GM18867 (cell line): ENCODE data around the gene RNF13.
"Not testable (repeated sequence)": the region's sequence is repeated elsewhere in the genome, so short reads cannot be mapped to it uniquely, and the experiment has no call there.

Experiments
- ATAC-seq: cut with Tn5 transposase; IDR thresholded peaks from one replicate; pipeline ENCODE4 v1.9.1; 2021; ENCODE audit warnings: mild to moderate bottlenecking, moderate library complexity; ENCODE audit not compliant: unreplicated experiment

The RNF13 gene

DNA sequence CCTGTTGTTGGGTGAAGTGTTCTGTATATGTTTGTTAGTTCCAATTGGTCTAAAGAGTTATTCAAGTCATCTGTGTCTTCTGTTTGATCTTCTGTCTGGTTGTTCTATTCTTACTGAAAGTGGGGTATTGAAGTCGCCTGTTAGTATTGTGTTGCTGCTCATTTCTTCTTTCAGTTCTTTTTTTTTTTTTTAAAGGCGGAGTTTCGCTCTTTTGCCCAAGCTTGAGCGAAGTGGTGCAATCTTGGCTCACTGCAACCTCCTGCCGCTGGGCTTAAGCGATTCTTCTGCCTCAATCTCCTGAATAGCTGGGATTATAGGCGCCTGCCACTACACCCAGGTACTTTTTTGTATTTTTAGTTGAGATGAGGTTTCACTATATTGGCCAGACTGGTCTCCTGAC is 134.2 kb downstream of the RNF13 start:
- ATAC-seq, result no peak

DNA sequence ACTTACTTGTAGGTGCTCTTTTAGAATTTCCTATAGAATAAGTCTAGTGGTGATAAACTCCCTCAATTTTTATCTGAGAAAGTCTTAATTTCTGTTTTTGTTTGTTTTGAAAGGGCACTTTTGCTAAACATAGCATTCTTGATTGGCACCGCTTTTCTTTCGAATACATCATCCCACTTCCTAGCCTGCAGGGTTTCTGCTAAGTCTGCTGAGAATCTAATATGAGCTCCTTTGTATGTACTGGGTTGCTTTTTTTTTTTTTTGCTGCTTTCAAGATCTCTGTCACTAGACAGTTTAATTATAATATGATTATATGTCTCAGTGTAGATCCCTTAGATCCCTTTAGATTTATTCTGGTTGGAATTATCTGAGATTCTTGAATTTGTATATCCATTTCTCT is 136.2 kb downstream of the RNF13 start:
- ATAC-seq, result no peak

DNA sequence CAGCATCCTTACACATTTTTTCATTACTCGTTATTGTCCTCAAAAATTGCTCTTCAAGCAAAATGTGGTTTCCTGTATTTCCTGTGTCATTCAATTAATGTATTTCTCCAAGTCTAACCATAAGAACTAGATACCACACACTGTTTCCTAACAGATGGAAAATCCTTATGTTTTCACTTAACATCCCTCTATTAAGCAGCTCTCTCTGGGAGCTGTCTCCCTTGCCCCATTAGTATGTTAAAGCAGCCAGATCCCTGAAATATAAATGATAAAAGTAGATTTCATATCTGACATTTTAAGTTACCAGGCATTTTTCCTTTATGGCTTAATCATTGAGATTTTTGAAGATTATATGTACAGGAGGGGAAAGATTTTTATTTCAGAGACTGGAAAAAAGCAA is 141.8 kb downstream of the RNF13 start:
- ATAC-seq, result no peak

DNA sequence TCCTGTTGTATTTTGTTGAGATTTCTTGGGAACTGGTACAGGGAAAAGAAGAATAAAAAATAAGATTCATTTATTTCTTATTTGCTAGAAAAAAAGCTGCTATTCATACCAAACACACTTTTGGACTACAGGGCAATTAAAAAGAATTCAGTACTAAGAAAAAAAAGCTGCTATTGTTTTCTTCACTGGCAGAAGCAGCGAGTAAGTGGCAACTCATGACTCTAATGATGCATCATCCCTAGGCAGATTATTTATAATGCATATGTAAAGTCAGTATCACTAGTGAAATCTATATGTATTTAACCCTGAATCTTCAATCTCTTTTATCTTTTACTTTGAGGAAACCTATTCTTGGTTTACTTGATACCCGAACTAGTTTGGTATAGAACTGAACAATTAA is 142.4 kb downstream of the RNF13 start:
- no peak for ATAC-seq

DNA sequence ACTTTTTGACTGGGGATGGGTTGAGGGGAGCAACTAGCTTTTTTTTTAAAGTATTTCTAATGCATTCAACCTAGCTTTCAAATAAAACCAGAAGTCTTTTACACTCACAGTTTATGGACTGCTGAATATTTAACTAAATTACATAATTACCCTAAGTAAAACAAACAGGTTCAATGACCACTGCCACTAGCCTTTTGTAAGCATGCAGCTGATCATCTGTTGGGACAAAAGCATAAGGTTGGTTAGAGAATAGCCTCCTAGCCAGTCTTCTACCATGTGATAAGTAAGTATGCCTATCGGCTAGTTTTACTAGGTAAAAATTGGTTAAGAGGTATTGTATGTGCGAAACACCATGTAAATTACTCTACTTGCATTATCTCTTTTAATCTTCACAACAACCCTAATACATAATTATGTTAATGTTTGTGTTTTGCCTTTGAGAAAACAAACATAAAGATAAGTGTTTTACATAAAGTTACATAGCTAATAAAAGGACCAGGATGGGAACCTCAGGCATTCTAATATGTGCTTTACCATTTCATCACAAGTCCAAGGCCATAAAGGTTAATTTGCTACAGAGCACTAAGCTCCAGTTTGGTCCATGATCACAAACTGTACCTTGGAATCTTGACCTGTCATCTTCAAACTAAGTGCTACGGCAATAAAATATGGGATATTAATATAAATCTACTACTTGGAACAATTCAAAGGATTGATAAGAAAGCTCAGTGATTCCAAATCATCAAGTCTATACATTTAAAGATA is 144.5 kb downstream of the RNF13 start:
- no peak for ATAC-seq

DNA sequence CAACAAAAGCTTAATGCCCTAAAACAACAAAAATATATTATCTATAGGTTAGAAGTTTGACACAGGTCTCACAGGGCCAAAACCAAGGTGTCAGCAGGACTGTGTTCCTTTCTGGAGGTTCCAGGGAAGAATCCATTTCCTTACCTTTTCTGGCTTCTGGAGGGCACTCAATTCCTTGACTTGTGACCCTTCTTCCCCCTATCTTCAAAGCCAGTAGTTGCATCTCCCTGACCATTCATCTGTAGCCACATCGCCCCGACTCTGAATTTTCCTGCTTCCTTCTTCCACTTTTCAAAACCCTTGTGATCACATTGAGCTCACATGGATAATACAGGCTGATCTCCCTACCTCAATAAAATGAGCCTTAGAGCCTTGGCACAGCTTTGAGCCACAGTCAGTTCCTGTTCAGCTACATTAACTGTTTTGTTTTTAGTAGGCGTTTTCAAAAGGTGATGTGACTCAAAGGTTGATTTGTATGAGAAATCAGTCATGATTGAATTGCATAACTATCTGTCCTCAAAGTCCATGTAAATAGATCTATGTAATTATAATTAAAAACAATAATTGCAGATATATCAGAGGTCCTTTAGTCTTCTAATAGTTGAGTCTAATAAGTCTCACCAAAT is 145.3 kb downstream of the RNF13 start:
- no peak for ATAC-seq

DNA sequence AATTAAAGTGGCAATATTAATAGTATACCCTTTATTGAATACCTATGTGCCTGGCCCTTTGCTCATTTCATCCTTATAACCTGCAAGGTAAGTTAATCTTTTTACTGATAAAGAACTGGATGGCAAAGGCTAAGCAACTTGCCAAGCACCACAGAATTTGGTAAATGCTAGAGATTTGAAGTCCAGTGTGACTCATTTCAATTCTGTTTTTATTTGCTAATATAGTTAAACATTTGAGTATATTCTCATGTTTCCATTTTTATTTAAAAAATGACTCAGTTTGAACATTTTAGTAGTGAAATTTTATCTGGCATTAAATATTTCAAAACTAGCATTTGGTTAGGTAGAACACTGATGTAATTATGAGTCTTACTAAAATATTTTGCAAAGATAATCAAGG is 146.4 kb downstream of the RNF13 start:
- no peak for ATAC-seq

DNA sequence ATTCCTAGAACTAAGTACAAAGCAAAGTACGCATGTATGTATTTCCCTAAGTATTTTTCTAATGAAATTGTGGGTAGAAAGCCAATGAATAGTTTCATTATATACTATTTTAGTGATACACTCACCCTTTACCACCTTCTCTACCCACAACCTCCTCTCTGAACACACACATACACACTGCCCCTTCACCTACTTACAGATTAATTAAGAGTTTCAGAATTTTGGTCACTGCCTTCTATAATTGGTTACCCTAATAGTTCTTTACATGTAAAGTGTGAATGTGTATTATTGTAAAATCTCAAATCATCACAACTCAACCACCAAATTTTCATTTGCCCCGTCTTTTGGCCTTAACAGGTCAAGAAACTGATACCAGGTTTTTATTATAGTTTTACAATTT is 150.5 kb downstream of the RNF13 start:
- no peak for ATAC-seq

DNA sequence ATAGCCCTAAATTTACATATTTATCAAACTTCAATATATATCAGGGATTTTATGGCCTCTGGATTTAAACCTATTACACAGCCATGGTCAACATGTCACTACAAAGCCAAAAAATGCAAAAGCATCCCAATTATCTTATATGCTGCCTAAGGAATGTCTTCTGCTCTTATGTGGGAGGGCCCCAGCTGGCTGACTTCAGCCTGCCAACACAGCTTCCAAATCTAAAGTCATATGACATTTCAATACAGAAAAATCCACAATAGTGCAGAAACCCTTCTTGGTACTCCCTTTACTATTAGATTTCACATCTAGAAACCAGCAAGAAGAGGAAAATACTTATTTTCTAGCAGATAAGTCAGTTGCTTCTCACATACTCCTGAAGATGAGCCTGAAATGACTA is 151.3 kb downstream of the RNF13 start:
- ATAC-seq, result no peak

DNA sequence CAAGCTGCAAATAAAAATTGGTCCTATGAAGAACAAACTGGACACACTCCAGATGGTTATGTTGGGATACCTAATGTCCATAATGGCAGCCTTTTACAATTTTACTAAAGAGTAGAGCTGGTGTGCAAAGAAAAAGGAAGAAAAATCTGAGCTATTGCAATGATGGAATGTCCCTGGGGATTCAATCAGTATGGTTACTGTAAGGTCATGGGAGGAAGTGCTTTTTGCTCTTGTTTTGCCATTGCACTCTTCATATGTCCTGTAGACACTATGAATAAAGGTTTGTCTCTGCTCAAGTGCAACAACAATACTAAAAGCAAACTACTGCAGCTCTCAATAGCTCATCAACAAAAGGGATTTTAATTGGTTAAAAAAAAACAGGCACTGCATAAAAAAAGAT is 152.3 kb downstream of the RNF13 start:
- no peak for ATAC-seq

DNA sequence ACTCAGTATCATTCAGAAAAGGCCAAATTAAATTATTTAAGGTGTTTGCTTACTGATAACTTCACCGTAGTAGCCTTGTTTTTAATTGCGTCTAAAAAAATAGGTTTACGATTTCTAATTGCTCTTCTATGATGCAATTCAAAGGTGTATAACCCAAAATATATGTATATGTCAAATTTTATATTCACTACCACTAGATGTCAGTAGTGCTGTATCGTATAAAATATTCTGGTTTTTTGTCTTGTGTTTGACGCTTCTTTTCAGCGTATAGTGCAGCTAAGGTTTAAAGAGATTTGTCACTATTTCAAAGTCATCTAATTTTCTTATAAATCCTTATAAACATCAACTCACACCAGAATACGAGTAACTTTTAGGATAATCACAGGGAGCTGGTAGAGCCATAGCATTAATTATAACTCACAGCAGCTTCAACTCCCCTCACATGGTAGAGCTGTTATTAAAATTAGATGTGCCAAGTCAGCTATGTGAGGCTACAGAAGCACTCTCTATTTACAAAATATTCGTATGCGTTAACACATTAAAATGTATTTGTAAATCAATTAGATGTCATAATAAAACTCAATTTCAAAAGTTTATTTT is 154.2 kb downstream of the RNF13 start:
- ATAC-seq, result no peak

DNA sequence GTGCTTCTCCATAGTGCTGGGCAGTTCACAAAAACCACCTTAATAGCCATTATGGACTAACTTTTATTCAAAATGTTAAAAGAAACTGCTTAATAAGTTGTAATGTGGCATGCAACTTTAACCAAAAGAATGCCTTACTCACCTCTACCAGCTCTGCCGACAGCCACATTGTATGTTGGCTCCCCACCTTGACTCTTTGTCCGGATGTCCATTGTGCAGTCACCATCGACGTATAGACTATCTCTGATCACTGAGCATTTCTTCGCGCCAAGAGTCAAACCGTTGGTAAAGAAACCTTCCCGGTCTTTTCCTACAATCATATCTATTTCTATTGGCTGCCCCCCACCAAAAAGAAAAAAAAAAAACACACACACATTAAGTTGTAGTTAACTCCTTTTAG is 155.2 kb downstream of the RNF13 start:
- no peak for ATAC-seq

DNA sequence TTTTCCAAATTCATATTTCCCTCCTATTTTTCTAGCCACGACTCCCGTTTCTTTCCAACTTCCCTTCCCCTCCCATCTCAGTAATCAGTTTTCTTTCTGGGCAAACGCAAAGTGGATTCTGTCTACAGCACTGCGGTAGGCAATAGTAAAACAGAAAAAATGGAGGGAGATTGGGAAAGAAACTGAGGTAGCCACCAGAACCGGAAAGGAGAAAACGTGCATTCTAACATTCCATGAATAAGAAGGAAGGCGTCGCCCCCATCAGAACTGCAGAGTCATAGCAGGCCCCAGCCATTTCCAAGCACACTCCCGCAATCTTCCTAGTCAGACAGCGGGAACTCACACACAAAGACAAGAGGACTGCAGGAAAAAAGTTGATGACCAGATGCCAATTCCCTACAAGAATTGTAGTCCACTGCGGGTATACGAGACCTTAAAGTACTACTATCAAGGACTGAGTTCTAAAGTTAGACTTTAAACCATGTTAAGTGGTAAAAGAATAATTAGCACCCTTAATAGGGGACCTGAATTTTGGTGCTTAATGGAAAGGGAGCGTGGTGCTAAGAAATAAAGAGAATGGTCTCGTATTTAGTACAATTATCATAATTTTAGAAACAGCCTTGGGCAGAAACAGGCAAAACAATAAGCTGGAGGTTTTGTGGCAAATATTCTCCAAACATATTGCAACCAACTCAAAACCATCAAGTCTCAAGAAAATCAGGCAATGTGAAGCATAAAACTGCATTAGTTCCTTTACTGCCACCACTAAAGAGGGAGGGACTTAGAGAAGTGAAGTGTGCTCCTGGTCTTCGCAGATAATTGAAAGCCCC is 156.3 kb downstream of the RNF13 start:
- ATAC-seq, result no peak

DNA sequence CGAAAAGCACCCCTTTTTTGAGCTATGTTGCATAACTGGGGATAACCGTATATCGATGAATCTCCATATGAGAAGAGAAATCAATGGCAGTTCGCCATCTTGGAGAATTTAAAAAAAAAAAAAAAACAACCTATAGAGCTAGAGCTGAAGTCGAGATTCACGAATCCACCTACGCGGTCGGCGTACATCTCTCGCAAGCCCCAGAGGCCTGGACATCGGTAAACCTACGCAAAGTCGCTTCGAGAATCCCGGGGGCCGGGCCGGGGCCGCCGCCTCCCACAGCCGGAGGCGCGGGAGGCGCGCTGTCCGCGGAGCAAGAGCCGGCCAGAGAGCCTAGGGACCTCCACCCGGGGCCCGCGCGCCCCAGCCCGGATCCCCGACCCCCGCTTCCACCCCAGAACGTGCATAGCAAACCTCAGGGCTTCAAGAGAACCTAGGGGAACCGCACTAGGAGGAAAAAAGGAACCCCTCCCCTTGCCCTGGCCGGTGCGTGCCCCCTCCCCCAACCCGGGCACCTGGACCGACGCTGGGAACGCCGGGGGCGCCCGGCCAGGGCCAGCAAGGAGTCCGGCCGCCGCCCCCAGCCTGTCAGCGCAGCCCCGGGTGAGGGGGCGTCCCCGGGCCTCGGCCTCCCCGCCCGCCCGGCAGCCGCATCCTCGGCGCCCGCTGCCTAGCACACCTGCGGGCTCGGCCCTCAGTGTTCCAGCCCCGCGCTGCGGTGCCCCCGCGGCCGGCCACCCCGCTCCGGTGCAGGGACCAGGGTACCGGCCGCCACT is 157.1 kb downstream of the RNF13 start:
- ATAC-seq, result peak; percentile 64

DNA sequence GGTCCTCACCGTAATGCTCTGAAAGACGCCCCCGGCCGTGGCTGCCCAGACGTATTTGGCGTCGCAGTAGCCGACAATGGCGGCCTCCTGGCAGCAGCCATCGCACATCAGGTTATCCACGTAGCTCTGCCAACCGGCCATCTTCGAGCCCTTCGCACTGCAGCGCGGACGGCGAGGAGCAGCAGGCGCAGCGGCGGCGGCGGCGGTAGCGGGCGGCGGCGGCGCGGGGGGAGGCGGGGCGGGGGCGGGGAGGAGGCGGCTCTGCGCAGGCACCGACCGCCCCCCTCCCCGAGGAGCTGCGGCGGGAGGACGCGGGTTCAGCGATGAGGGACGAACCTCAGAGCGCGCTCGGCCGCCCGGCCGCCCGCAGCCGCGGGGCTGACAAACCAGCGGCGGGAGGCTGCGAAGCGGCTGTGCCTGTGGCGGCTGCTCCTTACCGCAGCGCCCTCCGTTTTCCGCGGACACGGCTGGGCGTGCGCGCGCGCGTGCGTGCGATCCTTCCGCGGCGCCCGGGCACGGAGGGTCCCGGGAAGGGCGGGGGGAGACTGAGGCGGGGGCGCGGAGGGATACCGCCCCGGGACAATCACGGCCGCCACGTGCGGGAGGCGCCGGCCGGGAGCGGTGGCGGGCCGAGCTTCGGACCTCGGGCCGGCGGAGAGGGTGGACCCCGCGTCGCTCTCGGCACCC is 157.8 kb downstream of the RNF13 start, which contains the start of gene PFN2:
Gene PFN2, minus strand, starts transcription at position 180 of the 687 bp plus-strand sequence. Its CDS starts 39 bp downstream, at position 141.
- ATAC-seq, result peak; percentile 49

DNA sequence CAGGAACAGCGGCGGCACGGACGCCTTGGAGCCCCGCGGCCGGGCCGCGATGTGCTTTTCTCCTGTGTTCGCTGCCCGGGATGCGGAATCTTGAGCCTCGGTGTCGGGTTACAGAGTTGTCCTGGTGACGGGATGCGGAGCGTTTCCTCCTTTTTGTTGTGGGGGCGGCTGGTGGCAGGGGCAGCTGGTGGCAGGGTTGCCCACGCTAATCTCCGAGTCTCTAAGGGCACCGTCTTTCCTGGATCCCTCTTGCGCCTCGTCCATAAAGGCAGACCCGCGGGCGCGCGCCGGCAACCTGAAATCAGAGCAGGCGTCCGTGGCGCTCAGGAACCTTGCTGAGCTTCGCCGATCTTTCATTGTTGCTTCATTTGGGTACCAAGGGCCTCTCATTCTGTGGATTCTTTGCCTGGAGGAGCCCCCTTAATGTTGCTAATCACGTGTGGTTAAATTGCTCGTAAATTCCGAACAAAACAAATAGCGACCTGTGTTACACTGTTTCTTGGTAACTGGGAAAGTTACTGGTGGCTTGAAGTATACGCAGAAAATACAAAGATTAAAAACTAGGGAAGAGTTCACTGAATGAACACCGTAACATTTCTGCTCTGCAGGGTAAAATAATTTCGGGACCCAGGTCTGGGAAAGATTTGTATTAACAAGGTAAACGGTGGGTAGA is 158.5 kb downstream of the RNF13 start:
- peak; percentile 5 for ATAC-seq

DNA sequence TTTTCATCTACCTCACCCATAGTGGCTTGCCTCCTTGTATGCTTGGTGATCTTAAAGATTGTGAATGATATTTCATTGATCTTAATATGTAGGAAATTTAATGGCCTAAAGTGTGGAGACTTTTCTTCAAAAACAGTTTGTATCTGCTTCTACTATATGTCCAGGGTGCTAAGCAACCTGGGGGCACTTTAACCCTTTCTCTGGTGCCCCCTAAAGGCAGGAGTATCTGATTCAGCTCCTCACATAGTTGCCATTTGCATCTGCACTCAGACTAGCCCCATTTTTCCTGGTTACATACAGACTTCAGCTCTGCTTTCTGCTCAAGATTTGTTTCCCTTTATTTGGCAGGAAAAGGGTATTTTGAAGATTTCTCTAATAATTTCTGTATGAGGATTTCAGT is 162.9 kb downstream of the RNF13 start:
- no peak for ATAC-seq

DNA sequence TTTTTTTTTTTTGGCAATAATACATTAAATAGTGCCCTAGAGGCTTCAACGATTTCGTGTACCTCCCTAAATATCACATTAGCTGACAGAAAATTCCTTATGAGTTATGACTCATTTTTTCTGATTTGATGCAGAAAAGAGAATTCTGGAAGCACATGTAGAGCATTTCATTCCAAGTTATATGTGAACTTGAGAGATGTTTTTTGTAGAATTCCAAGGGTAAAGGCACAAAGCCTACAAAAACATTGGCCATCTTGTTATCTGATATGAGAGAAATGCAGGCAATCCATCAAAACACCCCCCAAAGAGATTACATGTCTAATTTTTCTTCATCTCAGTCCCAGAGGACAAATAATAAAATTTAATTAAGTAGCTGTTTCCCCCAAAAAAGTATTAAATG is 164.4 kb downstream of the RNF13 start:
- no peak for ATAC-seq

DNA sequence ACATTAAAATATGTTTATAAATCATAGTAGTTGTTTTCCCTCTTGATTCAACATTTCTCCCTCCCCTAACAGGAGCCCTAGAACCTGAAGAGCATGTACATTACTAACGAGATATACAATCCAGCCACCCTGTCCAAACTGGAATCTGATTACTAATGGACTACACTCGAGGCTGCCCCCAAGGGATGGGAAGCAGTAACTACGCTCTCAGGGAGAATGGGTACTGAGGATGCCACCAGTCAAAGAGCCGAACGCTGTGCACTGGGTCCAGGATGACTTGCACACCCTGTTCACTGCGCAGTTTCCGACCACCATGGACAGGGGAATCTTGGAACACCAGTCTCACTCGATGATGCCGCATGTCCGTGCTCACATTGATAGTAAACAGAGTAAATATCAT is 169.0 kb downstream of the RNF13 start:
- not testable (repeated sequence) for ATAC-seq
